Ishikawa (cell line): ENCODE data around the gene KCND3.

Experiments
- CEBPB ChIP-seq: IDR thresholded peaks from 2 replicates; pipeline ENCODE4 v1.6.1; 2012
- CREB1 ChIP-seq: IDR thresholded peaks from 2 replicates; pipeline ENCODE4 v1.6.1; 2012; ENCODE audit warnings: low read depth
- EGR1 ChIP-seq: IDR thresholded peaks from 2 replicates; pipeline ENCODE4 v1.6.1; 2012
- EP300 ChIP-seq: IDR thresholded peaks from 2 replicates; pipeline ENCODE4 v1.6.1; 2012; ENCODE audit warnings: borderline replicate concordance
- FOXM1 ChIP-seq: IDR thresholded peaks from 2 replicates; pipeline ENCODE4 v1.6.1; 2012; ENCODE audit warnings: low read depth, borderline replicate concordance
- NFIC ChIP-seq: IDR thresholded peaks from 2 replicates; pipeline ENCODE4 v1.6.1; 2012
- RAD21 ChIP-seq: IDR thresholded peaks from 2 replicates; pipeline ENCODE4 v1.6.1; 2012; ENCODE audit warnings: low read depth
- TAF1 ChIP-seq: IDR thresholded peaks from 2 replicates; pipeline ENCODE4 v1.6.1; 2012; ENCODE audit warnings: low read depth, mild to moderate bottlenecking
- TCF12 ChIP-seq: IDR thresholded peaks from 2 replicates; pipeline ENCODE4 v1.6.1; 2012; ENCODE audit warnings: low read depth
- TEAD4 ChIP-seq: IDR thresholded peaks from 2 replicates; pipeline ENCODE4 v1.6.1; 2012
- USF1 ChIP-seq: IDR thresholded peaks from 2 replicates; pipeline ENCODE4 v1.6.1; 2012
- YY1 ChIP-seq: IDR thresholded peaks from 2 replicates; pipeline ENCODE4 v1.6.1; 2012; ENCODE audit warnings: low read depth
- ZBTB7A ChIP-seq: IDR thresholded peaks from 2 replicates; pipeline ENCODE4 v1.6.1; 2012; ENCODE audit warnings: low read depth
- TF ChIP-seq, protein P1 (sequence below): IDR thresholded peaks from 2 replicates; pipeline ENCODE4 v1.6.1; 2012
- TF ChIP-seq, protein P2 (sequence below): IDR thresholded peaks from 2 replicates; pipeline ENCODE4 v1.6.1; 2012; ENCODE audit warnings: low read depth, mild to moderate bottlenecking

The KCND3 gene

GRCh38 chr1:111983500-111983899, 6.0 kb downstream of the KCND3 start:
- TF ChIP-seq YY1 = no peak
- TF ChIP-seq CEBPB = no peak
- TF ChIP-seq RAD21 = no peak
- no peak for TF ChIP-seq USF1
- TF ChIP-seq, protein P1, sequence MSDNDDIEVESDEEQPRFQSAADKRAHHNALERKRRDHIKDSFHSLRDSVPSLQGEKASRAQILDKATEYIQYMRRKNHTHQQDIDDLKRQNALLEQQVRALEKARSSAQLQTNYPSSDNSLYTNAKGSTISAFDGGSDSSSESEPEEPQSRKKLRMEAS = no peak
- no peak for TF ChIP-seq TEAD4
- no peak for TF ChIP-seq ZBTB7A
- no peak for TF ChIP-seq CREB1
- TF ChIP-seq, protein P2, sequence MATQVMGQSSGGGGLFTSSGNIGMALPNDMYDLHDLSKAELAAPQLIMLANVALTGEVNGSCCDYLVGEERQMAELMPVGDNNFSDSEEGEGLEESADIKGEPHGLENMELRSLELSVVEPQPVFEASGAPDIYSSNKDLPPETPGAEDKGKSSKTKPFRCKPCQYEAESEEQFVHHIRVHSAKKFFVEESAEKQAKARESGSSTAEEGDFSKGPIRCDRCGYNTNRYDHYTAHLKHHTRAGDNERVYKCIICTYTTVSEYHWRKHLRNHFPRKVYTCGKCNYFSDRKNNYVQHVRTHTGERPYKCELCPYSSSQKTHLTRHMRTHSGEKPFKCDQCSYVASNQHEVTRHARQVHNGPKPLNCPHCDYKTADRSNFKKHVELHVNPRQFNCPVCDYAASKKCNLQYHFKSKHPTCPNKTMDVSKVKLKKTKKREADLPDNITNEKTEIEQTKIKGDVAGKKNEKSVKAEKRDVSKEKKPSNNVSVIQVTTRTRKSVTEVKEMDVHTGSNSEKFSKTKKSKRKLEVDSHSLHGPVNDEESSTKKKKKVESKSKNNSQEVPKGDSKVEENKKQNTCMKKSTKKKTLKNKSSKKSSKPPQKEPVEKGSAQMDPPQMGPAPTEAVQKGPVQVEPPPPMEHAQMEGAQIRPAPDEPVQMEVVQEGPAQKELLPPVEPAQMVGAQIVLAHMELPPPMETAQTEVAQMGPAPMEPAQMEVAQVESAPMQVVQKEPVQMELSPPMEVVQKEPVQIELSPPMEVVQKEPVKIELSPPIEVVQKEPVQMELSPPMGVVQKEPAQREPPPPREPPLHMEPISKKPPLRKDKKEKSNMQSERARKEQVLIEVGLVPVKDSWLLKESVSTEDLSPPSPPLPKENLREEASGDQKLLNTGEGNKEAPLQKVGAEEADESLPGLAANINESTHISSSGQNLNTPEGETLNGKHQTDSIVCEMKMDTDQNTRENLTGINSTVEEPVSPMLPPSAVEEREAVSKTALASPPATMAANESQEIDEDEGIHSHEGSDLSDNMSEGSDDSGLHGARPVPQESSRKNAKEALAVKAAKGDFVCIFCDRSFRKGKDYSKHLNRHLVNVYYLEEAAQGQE = no peak
- TF ChIP-seq FOXM1 = no peak
- no peak for TF ChIP-seq NFIC
- no peak for TF ChIP-seq TCF12
- TF ChIP-seq TAF1 = no peak
- no peak for TF ChIP-seq EP300
- no peak for TF ChIP-seq EGR1

- TF ChIP-seq TCF12 = no peak
- TF ChIP-seq, protein P1 = no peak
- TF ChIP-seq EGR1 = no peak
- TF ChIP-seq ZBTB7A = no peak
These were observed 7.0 kb downstream of the KCND3 start for GRCh38 chr1:111982428-111982827.

- TF ChIP-seq TAF1 = no peak
- TF ChIP-seq TEAD4 = no peak
- no peak for TF ChIP-seq EGR1
- TF ChIP-seq CEBPB = no peak
- TF ChIP-seq RAD21 = no peak
- no peak for TF ChIP-seq EP300
- TF ChIP-seq YY1 = no peak
- TF ChIP-seq FOXM1 = no peak
- TF ChIP-seq TCF12 = no peak
These were observed 7.6 kb downstream of the KCND3 start for GRCh38 chr1:111981871-111982270.

GRCh38 chr1:111981090-111981489, 8.4 kb downstream of the KCND3 start:
- TF ChIP-seq TCF12 = no peak
- TF ChIP-seq NFIC = no peak
- TF ChIP-seq FOXM1 = no peak
- no peak for TF ChIP-seq CREB1
- TF ChIP-seq ZBTB7A = no peak
- TF ChIP-seq, protein P1 = no peak
- no peak for TF ChIP-seq TAF1
- TF ChIP-seq EP300 = no peak
- no peak for TF ChIP-seq CEBPB

DNA sequence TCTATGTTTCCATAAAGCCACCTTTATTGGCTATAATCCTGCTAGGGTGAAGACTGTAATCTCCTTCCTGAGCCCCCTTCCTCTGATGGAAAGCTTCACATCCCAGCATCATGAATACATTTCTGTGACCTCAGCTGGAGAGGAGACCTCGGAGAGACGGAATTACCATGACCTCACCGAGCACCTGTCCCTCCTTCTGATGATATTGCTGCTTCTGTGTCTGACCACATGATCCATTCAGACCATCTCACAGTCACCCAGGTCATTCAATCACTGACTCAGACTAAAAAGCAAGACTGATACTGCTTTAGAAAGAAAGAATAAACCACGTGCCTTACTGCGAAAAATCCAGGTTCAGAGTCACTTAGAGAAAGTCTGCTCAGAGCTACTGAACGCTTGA, 8.8 kb downstream of the KCND3 start:
- no peak for TF ChIP-seq CREB1
- TF ChIP-seq USF1 = no peak
- TF ChIP-seq, protein P2 = no peak
- no peak for TF ChIP-seq NFIC
- no peak for TF ChIP-seq EGR1
- TF ChIP-seq ZBTB7A = no peak
- TF ChIP-seq TEAD4 = no peak

DNA sequence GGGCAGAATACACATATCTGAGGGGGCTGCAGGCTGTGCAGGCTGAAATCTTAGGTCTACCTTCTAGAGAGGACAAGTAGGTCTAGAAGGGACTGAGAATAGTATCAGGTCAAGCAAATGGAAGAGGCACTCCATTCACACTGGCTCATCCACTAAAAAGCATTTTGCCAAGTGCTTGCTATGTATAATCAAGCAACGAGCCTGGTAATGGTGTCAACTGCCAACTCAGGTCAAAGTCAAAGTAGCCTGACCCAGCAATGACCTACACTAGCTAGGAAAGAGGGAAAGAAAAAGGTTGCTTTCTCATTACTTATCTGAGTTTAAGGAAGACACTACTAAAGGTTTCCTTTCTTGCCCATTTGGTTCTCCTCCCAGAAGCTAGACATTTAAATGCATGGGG, 10.8 kb downstream of the KCND3 start:
- TF ChIP-seq EP300 = no peak
- TF ChIP-seq, protein P1 = no peak
- TF ChIP-seq NFIC = no peak
- no peak for TF ChIP-seq FOXM1
- TF ChIP-seq CEBPB = no peak
- no peak for TF ChIP-seq TCF12
